Heart left ventricle (tissue), 16 donors: ENCODE data around the gene AP3M1. TPM values are rescaled to one million over a fixed set of nuclear protein-coding genes. Genes with fewer than 3 reads are reported as not detected.

Experiments used
- ATAC-seq, 4 donors: fragments of 200-7000 bp; cut with Tn5 transposase; one replicate each; pipeline ENCODE4 v1.9.1; 2020 to 2022; ENCODE audit warnings: moderate library complexity in 4 of 4, mild to moderate bottlenecking in 3 of 4, moderate number of reproducible peaks in 1 of 4
- DNase-seq, 5 donors: peaks; one replicate each; pipeline ENCODE4 v3.0.0-alpha.2; 2020
- H3K27ac ChIP-seq, 12 donors: fragments of 200-600 bp; sonication (generic) in 4 of 12; one replicate each; pipeline versions ENCODE4 v1.5.0 to v1.8.0; 2016 to 2022; ENCODE audit warnings: mild to moderate bottlenecking in 2 of 12
- H3K27me3 ChIP-seq, 9 donors: fragments of 200-600 bp; sonication (generic) in 2 of 9; one replicate each; pipeline versions ENCODE4 v1.5.1 to v1.8.0; 2016 to 2022; ENCODE audit warnings: mild to moderate bottlenecking in 3 of 9
- H3K36me3 ChIP-seq, 9 donors: fragments of 200-600 bp; sonication (generic) in 2 of 9; one replicate each; pipeline versions ENCODE4 v1.5.0 to v1.8.0; 2018 to 2022; ENCODE audit warnings: mild to moderate bottlenecking in 2 of 9
- H3K4me1 ChIP-seq, 12 donors: fragments of 200-600 bp; sonication (generic) in 4 of 12; one replicate each; pipeline versions ENCODE4 v1.5.0 to v1.8.0; 2016 to 2022; ENCODE audit warnings: mild to moderate bottlenecking in 3 of 12
- H3K4me3 ChIP-seq, 12 donors: fragments of 200-600 bp; sonication (generic) in 4 of 12; one replicate each; pipeline versions ENCODE4 v1.5.0 to v1.8.0; 2017 to 2022; ENCODE audit warnings: mild to moderate bottlenecking in 9 of 12, moderate library complexity in 4 of 12
- H3K9me3 ChIP-seq, 12 donors: fragments of 200-600 bp; sonication (generic) in 4 of 12; one replicate each; pipeline versions ENCODE4 v1.5.0 to v1.8.0; 2016 to 2022; ENCODE audit warnings: mild to moderate bottlenecking in 1 of 12
- CTCF ChIP-seq, 12 donors: fragments of 200-600 bp; sonication (generic) in 4 of 12; IDR thresholded peaks; one replicate each; pipeline versions ENCODE4 v1.5.0 to v1.8.0; 2018 to 2022; ENCODE audit warnings: antibody characterized with exemption in 12 of 12, mild to moderate bottlenecking in 5 of 12
- POLR2A ChIP-seq, 2 donors: fragments of 450-650 bp; IDR thresholded peaks; one replicate each; pipeline ENCODE4 v1.6.1; 2017; ENCODE audit warnings: antibody characterized with exemption in 2 of 2, mild to moderate bottlenecking in 2 of 2, moderate library complexity in 2 of 2
- WGBS, 4 donors: extraction: QIAGEN DNeasy Blood & Tissue Kit in 2 of 4; methylation state at CpG; one replicate each; pipeline versions ENCODE4 v1.1.5 to v1.1.7; 2013 to 2018; 5-methylcytosine and 5-hydroxymethylcytosine counted together
- intact Hi-C, 10 donors: fragments of 100-400 bp; cut with DNase I; formaldehyde crosslinking; loops; one replicate each; pipeline versions ENCODE4 v1.11.1 to v1.14.2; 2022
- polyA plus RNA-seq, 2 donors: library from polyadenylated mRNA; stranded (reverse); fragments of 200-250 nt; gene quantifications; one replicate each; pipeline ENCODE4 v1.2.3, GENCODE V29; 2013
- total RNA-seq, 9 donors: library from RNA; depleted of rRNA in 2 of 9; stranded (reverse); fragments of >200 nt in 2 of 9; fragmentation: NEBNext Ultra II Directional in 3 of 9; extraction: Animal tissue kit (Norgen Biotek cat#: 25700) in 3 of 9; gene quantifications; one replicate each; pipeline versions ENCODE4 v1.1.0 to v1.2.4, GENCODE V29; 2016 to 2023
- donor health status: ischemic (EF 13 %, LVEDD 7.1; RV severe dilation, severe dysfunction).
- donor health status: healthy with polysubstance abuse.
- donor health status: DM: no; HTN: yes; CAD: no.
- donor health status: DM: no; HTN: no; CAD: no.
- donor health status: ischemic (EF 25% LVEDD 6.9; RV normal size, moderate dysfunction).
- donor health status: ischemic (EF 25% LVEDD 5.7; RV mildly dilated, moderate dysfunction).
- donor health status: healthy.
- donor health status: DM: yes; HTN: yes; CAD: no.
- donor health status: ischemic (EF 35%, LVEDD 5.7; RV mildly dilated, moderate dysfunction).
- donor health status: nonischemic (EF 11% LVEDD 7.7; RV severe dilation, severe dysfunction).
- donor health status: DM: yes; HTN: yes; CAD: no.
- donor health status: PGD.
- donor health status: ischemic (EF 29% LVEDD 5.4; RV normal size, mild dysfunction).
- donor health status: nonischemic (EF 23%, LVEDD 6.1; RV moderate dilation, normal function).

The AP3M1 gene
- total and polyA plus RNA-seq, 11 donors, result 7.8 to 37.0 (median 30.5) TPM

GRCh38 chr10:74096777-74097176, 53.9 kb downstream of the AP3M1 start:
- intact Hi-C loops, result no loop called here
- Histone ChIP-seq H3K4me3 (no peak overlapping the region), H3K9me3 (no peaks in the 10 kb centered on the region), H3K4me1 (no peaks in the 10 kb centered on the region), H3K27me3 (no peaks in the 10 kb centered on the region), H3K27ac (no peak overlapping the region), H3K36me3 (peaks cover 7 to 100% (median 98%) of the 10 kb centered on the region in 9 donors)
- DNase-seq (no peak), ATAC-seq (no peak)
- TF ChIP-seq POLR2A (IDR thresholded peaks at IDR 0.05) (no peak), CTCF (IDR thresholded peaks at IDR 0.05) (no peak)
- 95 to 97% (median 97%) methylated on average over 2 of the region's 2 CpGs for WGBS, 4 donors

- Histone ChIP-seq H3K4me1 (peaks cover 0 to 1% (median 0%) of the 10 kb centered on the region in 12 donors), H3K36me3 (peaks cover 9 to 100% (median 99%) of the 10 kb centered on the region in 9 donors), H3K27me3 (no peaks in the 10 kb centered on the region), H3K9me3 (no peaks in the 10 kb centered on the region), H3K27ac (no peak overlapping the region), H3K4me3 (no peak overlapping the region)
- WGBS, 4 donors, result 94 to 95% (median 94%) methylated on average over 6 to 7 of the region's 7 CpGs
- no peak for TF ChIP-seq CTCF (IDR thresholded peaks at IDR 0.05)
- TF ChIP-seq POLR2A (IDR thresholded peaks at IDR 0.05), result no peak
- DNase-seq (no peak), ATAC-seq (no peak)
- intact Hi-C loops, result no loop called here
Measured at GRCh38 chr10:74094231-74094630, 56.4 kb downstream of the AP3M1 start.

GRCh38 chr10:74093530-74094164, 57.0 kb downstream of the AP3M1 start:
- Histone ChIP-seq H3K4me3 (no peak overlapping the region), H3K27ac (no peak overlapping the region), H3K36me3 (peaks cover 9 to 100% (median 99%) of the 10 kb centered on the region in 9 donors), H3K9me3 (no peaks in the 10 kb centered on the region), H3K4me1 (peaks cover 0 to 6% (median 0%) of the 10 kb centered on the region in 12 donors), H3K27me3 (no peaks in the 10 kb centered on the region)
- ATAC-seq (no peak), DNase-seq (no peak)
- 88 to 96% (median 95%) methylated on average over 4 of the region's 4 CpGs for WGBS, 4 donors
- no peak for TF ChIP-seq POLR2A (IDR thresholded peaks at IDR 0.05)
- TF ChIP-seq CTCF (IDR thresholded peaks at IDR 0.05), result no peak
- intact Hi-C loops, result no loop called here

GRCh38 chr10:74092372-74092771, 58.3 kb downstream of the AP3M1 start:
- no peak for TF ChIP-seq POLR2A (IDR thresholded peaks at IDR 0.05)
- no peak for TF ChIP-seq CTCF (IDR thresholded peaks at IDR 0.05)
- H3K36me3 ChIP-seq, result peaks cover 5 to 99% (median 93%) of the 10 kb centered on the region in 9 donors

More at GRCh38 chr10:74092372-74092771, 58.3 kb downstream of the AP3M1 start:
- intact Hi-C loops, result no loop called here
- Histone ChIP-seq H3K4me3 (no peak overlapping the region), H3K4me1 (peaks cover 0 to 6% (median 0%) of the 10 kb centered on the region in 12 donors), H3K27me3 (no peaks in the 10 kb centered on the region), H3K27ac (no peak overlapping the region), H3K9me3 (no peaks in the 10 kb centered on the region)
- DNase-seq (no peak), ATAC-seq (no peak)
- 90 to 94% (median 92%) methylated on average over 3 of the region's 3 CpGs for WGBS, 4 donors
